Tibial nerve (tissue), 4 donors: Measurements from ENCODE around the gene PAPPA. TPM values are rescaled to one million over a fixed set of nuclear protein-coding genes. Genes with fewer than 3 reads are reported as not detected.

Source experiments
- DNase-seq, 2 donors: peaks; one replicate each; pipeline ENCODE4 v3.0.0-alpha.2; 2019; ENCODE audit warnings: low spot score in 2 of 2
- H3K27ac ChIP-seq, 4 donors: fragments of 200-600 bp; sonication (generic) in 3 of 4; one replicate each; pipeline ENCODE4 v1.5.1; 2017 to 2019; ENCODE audit warnings: mild to moderate bottlenecking in 1 of 4
- H3K27me3 ChIP-seq, 2 donors: fragments of 200-600 bp; sonication (generic) in 1 of 2; one replicate each; pipeline versions ENCODE4 v1.5.1 to v1.6.0; 2017 to 2019
- H3K36me3 ChIP-seq, 3 donors: fragments of 200-600 bp; sonication (generic); one replicate each; pipeline ENCODE4 v1.5.1; 2018 to 2019
- H3K4me1 ChIP-seq, 4 donors: fragments of 200-600 bp; sonication (generic) in 3 of 4; one replicate each; pipeline ENCODE4 v1.5.1; 2017 to 2019
- H3K4me3 ChIP-seq, 4 donors: fragments of 200-600 bp; sonication (generic) in 3 of 4; one replicate each; pipeline ENCODE4 v1.5.1; 2017 to 2019; ENCODE audit warnings: mild to moderate bottlenecking in 1 of 4, moderate library complexity in 1 of 4
- H3K9me3 ChIP-seq, 4 donors: fragments of 200-600 bp; sonication (generic) in 3 of 4; one replicate each; pipeline ENCODE4 v1.5.1; 2017 to 2019
- CTCF ChIP-seq, 5 experiments: fragments of 200-600 bp in 3 of 5; fragments of 450-650 bp in 2 of 5; sonication (generic) in 3 of 5; IDR thresholded peaks; one replicate each; pipeline ENCODE4 v1.5.1; 2016 to 2019; ENCODE audit warnings: antibody characterized with exemption in 5 of 5, mild to moderate bottlenecking in 3 of 5, moderate library complexity in 2 of 5
- EP300 ChIP-seq, 2 donors: sonication (generic); formaldehyde crosslinking; IDR thresholded peaks; one replicate each; pipeline ENCODE4 v1.6.1; 2017; ENCODE audit warnings: antibody characterized with exemption in 2 of 2, mild to moderate bottlenecking in 1 of 2
- POLR2A ChIP-seq, 2 donors: fragments of 450-650 bp; IDR thresholded peaks; one replicate each; pipeline ENCODE4 v1.6.1; 2017; ENCODE audit warnings: antibody characterized with exemption in 2 of 2, mild to moderate bottlenecking in 2 of 2, moderate library complexity in 2 of 2
- WGBS, 2 donors: methylation state at CpG; one replicate each; pipeline ENCODE4 v1.1.5; 2018; 5-methylcytosine and 5-hydroxymethylcytosine counted together
- total RNA-seq, 4 donors: library from RNA; depleted of rRNA; stranded (reverse); fragments of >200 nt; gene quantifications; one replicate each; pipeline ENCODE4 v1.1.0, GENCODE V29; 2016

Gene PAPPA
- total RNA-seq, 4 donors from 2014 or later: 1.0 to 8.1 (median 4.0) TPM

GRCh38 chr9:116394894-116395698 is 241.5 kb downstream of the PAPPA start:
- WGBS, 2 donors: 81 to 88% methylated on average over 5 of the region's 5 CpGs
- no peaks in the 10 kb centered on the region for H3K4me1 ChIP-seq
- no peaks in the 10 kb centered on the region for H3K27me3 ChIP-seq
- TF ChIP-seq POLR2A (IDR thresholded peaks at IDR 0.05) (no peak), CTCF (IDR thresholded peaks at IDR 0.05) (no peak), EP300 (IDR thresholded peaks at IDR 0.05) (no peak)
- DNase-seq: no peak
- H3K4me3 ChIP-seq: no peak overlapping the region
- no peak overlapping the region for H3K27ac ChIP-seq
- peaks cover 0 to 33% (median 0%) of the 10 kb centered on the region in 3 donors for H3K36me3 ChIP-seq
- no peaks in the 10 kb centered on the region for H3K9me3 ChIP-seq

GRCh38 chr9:116395699-116396037 is 242.1 kb downstream of the PAPPA start:
- no peak for TF ChIP-seq CTCF (IDR thresholded peaks at IDR 0.05)

GRCh38 chr9:116403171-116403570 is 249.6 kb downstream of the PAPPA start:
- Histone ChIP-seq H3K4me3 (no peak overlapping the region), H3K36me3 (no peaks in the 10 kb centered on the region), H3K9me3 (no peaks in the 10 kb centered on the region), H3K4me1 (no peaks in the 10 kb centered on the region), H3K27me3 (no peaks in the 10 kb centered on the region), H3K27ac (no peak overlapping the region)
- no peak for DNase-seq
- no peak for TF ChIP-seq POLR2A (IDR thresholded peaks at IDR 0.05)
- no peak for TF ChIP-seq EP300 (IDR thresholded peaks at IDR 0.05)
- TF ChIP-seq CTCF (IDR thresholded peaks at IDR 0.05): no peak

More at GRCh38 chr9:116395699-116396037, 242.1 kb downstream of the PAPPA start:
- Histone ChIP-seq H3K27ac (no peak overlapping the region), H3K4me1 (no peaks in the 10 kb centered on the region), H3K9me3 (no peaks in the 10 kb centered on the region), H3K4me3 (no peak overlapping the region), H3K27me3 (no peaks in the 10 kb centered on the region), H3K36me3 (peaks cover 0 to 33% (median 0%) of the 10 kb centered on the region in 3 donors)
- WGBS, 2 donors: 77 to 79% methylated on average over 3 of the region's 3 CpGs
- DNase-seq: no peak

GRCh38 chr9:116404228-116404627 is 250.6 kb downstream of the PAPPA start:
- 94 to 96% methylated on average over 3 of the region's 3 CpGs for WGBS, 2 donors
- Histone ChIP-seq H3K9me3 (no peaks in the 10 kb centered on the region), H3K36me3 (no peaks in the 10 kb centered on the region), H3K27me3 (no peaks in the 10 kb centered on the region), H3K27ac (no peak overlapping the region), H3K4me3 (no peak overlapping the region), H3K4me1 (no peaks in the 10 kb centered on the region)
- TF ChIP-seq EP300 (IDR thresholded peaks at IDR 0.05) (no peak), CTCF (IDR thresholded peaks at IDR 0.05) (no peak), POLR2A (IDR thresholded peaks at IDR 0.05) (no peak)
- no peak for DNase-seq

GRCh38 chr9:116405321-116405720 is 251.7 kb downstream of the PAPPA start:
- TF ChIP-seq CTCF (IDR thresholded peaks at IDR 0.05) (no peak), EP300 (IDR thresholded peaks at IDR 0.05) (no peak), POLR2A (IDR thresholded peaks at IDR 0.05) (no peak)
- Histone ChIP-seq H3K4me1 (no peaks in the 10 kb centered on the region), H3K4me3 (no peak overlapping the region), H3K9me3 (no peaks in the 10 kb centered on the region), H3K27me3 (no peaks in the 10 kb centered on the region), H3K27ac (no peak overlapping the region), H3K36me3 (no peaks in the 10 kb centered on the region)
- WGBS, 2 donors: 96 to 100% methylated on average over 1 of the region's 1 CpG
- no peak for DNase-seq
